ENCODE results near the gene CLDN5. TPM values are rescaled to one million over a fixed set of nuclear protein-coding genes. Genes with fewer than 3 reads are reported as not detected.

The CLDN5 gene
- total RNA-seq, 1 donor from 2014 or later, result 19.5 TPM

GRCh38 chr22:19559956-19560355 is 35.7 kb upstream of the CLDN5 start:
- intact Hi-C loops (cut with micrococcal nuclease), result no loop called here
- Histone ChIP-seq H3K27ac (replicated peaks) (no peak overlapping the region), H3K36me3 (no peaks in the 10 kb centered on the region), H3K4me3 (no peak overlapping the region), H3K4me1 (no peaks in the 10 kb centered on the region), H3K9me3 (replicated peaks) (peaks cover 11% of the 10 kb centered on the region), H3K27me3 (ENCODE audit: low read depth) (peaks cover 4% of the 10 kb centered on the region)
- DNase-seq, result no peak
- TF ChIP-seq CTCF (IDR thresholded peaks at IDR 0.05; ENCODE audit: borderline replicate concordance), result no peak

GRCh38 chr22:19559324-19559811 is 35.2 kb upstream of the CLDN5 start:
- Histone ChIP-seq H3K4me1 (no peaks in the 10 kb centered on the region), H3K9me3 (replicated peaks) (peaks cover 7% of the 10 kb centered on the region), H3K4me3 (no peak overlapping the region), H3K27me3 (ENCODE audit: low read depth) (peaks cover 4% of the 10 kb centered on the region), H3K36me3 (no peaks in the 10 kb centered on the region), H3K27ac (replicated peaks) (no peak overlapping the region)
- no peak for TF ChIP-seq CTCF (IDR thresholded peaks at IDR 0.05; ENCODE audit: borderline replicate concordance)
- DNase-seq, result no peak
- intact Hi-C loops (cut with micrococcal nuclease), result no loop called here

- intact Hi-C loops (cut with micrococcal nuclease), result no loop called here
- peaks cover 4% of the 10 kb centered on the region for H3K27me3 ChIP-seq (ENCODE audit: low read depth)
- no peak for TF ChIP-seq CTCF (IDR thresholded peaks at IDR 0.05; ENCODE audit: borderline replicate concordance)
- DNase-seq, result no peak
- no peaks in the 10 kb centered on the region for H3K36me3 ChIP-seq
- no peaks in the 10 kb centered on the region for H3K4me1 ChIP-seq
- peaks cover 11% of the 10 kb centered on the region for H3K9me3 ChIP-seq (replicated peaks)
- H3K4me3 ChIP-seq, result no peak overlapping the region
- no peak overlapping the region for H3K27ac ChIP-seq (replicated peaks)
These were observed 32.8 kb upstream of the CLDN5 start for GRCh38 chr22:19556963-19557545.

GRCh38 chr22:19555651-19556050 is 31.4 kb upstream of the CLDN5 start:
- DNase-seq, result no peak
- no peaks in the 10 kb centered on the region for H3K36me3 ChIP-seq
- H3K4me3 ChIP-seq, result no peak overlapping the region
- intact Hi-C loops (cut with micrococcal nuclease), result no loop called here
- H3K4me1 ChIP-seq, result no peaks in the 10 kb centered on the region
- no peak overlapping the region for H3K27ac ChIP-seq (replicated peaks)
- TF ChIP-seq CTCF (IDR thresholded peaks at IDR 0.05; ENCODE audit: borderline replicate concordance), result no peak
- peaks cover 11% of the 10 kb centered on the region for H3K9me3 ChIP-seq (replicated peaks)
- peaks cover 4% of the 10 kb centered on the region for H3K27me3 ChIP-seq (ENCODE audit: low read depth)

GRCh38 chr22:19554834-19555404 is 30.7 kb upstream of the CLDN5 start:
- no peak for TF ChIP-seq CTCF (IDR thresholded peaks at IDR 0.05; ENCODE audit: borderline replicate concordance)
- Histone ChIP-seq H3K27ac (replicated peaks) (no peak overlapping the region), H3K9me3 (replicated peaks) (peaks cover 11% of the 10 kb centered on the region), H3K36me3 (no peaks in the 10 kb centered on the region), H3K4me3 (no peak overlapping the region), H3K27me3 (ENCODE audit: low read depth) (peaks cover 4% of the 10 kb centered on the region), H3K4me1 (no peaks in the 10 kb centered on the region)
- no peak for DNase-seq
- intact Hi-C loops (cut with micrococcal nuclease), result no loop called here
